ENCODE data around the gene TPM2.
"Not testable (repeated sequence)": the region's sequence is repeated elsewhere in the genome, so short reads cannot be mapped to it uniquely, and the experiment has no call there.

Gene TPM2

GRCh38 chr9:35650341-35651158 lies 39.2 kb downstream of the TPM2 start, which contains the start of gene SIT1:
SIT1 (minus strand) TSS chr9:35650931; CDS start chr9:35650853, 78 bp downstream.
- DNase-seq = no peak

- DNase-seq = no peak
Observed at GRCh38 chr9:35649431-35650340, 40.0 kb downstream of the TPM2 start.

GRCh38 chr9:35646533-35647265 lies 43.0 kb downstream of the TPM2 start:
- peak; percentile 81 for DNase-seq

- no peak for DNase-seq
Observed at GRCh38 chr9:35646153-35646532, 43.6 kb downstream of the TPM2 start.

GRCh38 chr9:35645736-35646135 lies 44.0 kb downstream of the TPM2 start:
- DNase-seq = not testable (repeated sequence)

- DNase-seq = no peak
Observed at GRCh38 chr9:35643046-35643445, 46.7 kb downstream of the TPM2 start.

- not testable (repeated sequence) for DNase-seq
Observed at GRCh38 chr9:35641478-35641877, 48.2 kb downstream of the TPM2 start.

GRCh38 chr9:35640431-35640830 lies 49.3 kb downstream of the TPM2 start:
- not testable (repeated sequence) for DNase-seq

- no peak for DNase-seq
Observed at GRCh38 chr9:35639631-35640030, 50.1 kb downstream of the TPM2 start.

GRCh38 chr9:35639225-35639624 lies 50.5 kb downstream of the TPM2 start:
- not testable (repeated sequence) for DNase-seq

- not testable (repeated sequence) for DNase-seq
Observed at GRCh38 chr9:35638751-35639150, 51.0 kb downstream of the TPM2 start.

- DNase-seq = not testable (repeated sequence)
Observed at GRCh38 chr9:35637427-35637955, 52.2 kb downstream of the TPM2 start.

GRCh38 chr9:35636877-35637246 lies 52.9 kb downstream of the TPM2 start:
- DNase-seq = not testable (repeated sequence)

GRCh38 chr9:35636135-35636876 lies 53.4 kb downstream of the TPM2 start:
- no peak for DNase-seq

GRCh38 chr9:35635730-35636129 lies 54.0 kb downstream of the TPM2 start:
- no peak for DNase-seq

All from NK-92 treated with Interleukin-12 subunit alpha and Interleukin-12 subunit beta, amount 100 ng/mL, for 24 hours (cell line).